Adrenal gland (tissue), 5 donors: ENCODE data around the gene VPS13D.

ENCODE experiments used
- POLR2A ChIP-seq, 2 donors: fragments of 450-650 bp; IDR thresholded peaks; one replicate each; pipeline ENCODE4 v1.6.1; 2017; ENCODE audit warnings: antibody characterized with exemption in 2 of 2, mild to moderate bottlenecking in 2 of 2, moderate library complexity in 1 of 2
- TF ChIP-seq, protein P1 (sequence below), 6 experiments: fragments of 450-650 bp in 4 of 6; fragments of 200-600 bp in 2 of 6; sonication (generic) in 1 of 6; IDR thresholded peaks; 1 replicate in 5 of 6; 2 replicates in 1 of 6; pipeline versions ENCODE4 v1.5.1 to v1.8.0; 2016 to 2021; ENCODE audit warnings: antibody characterized with exemption in 6 of 6, mild to moderate bottlenecking in 2 of 6, moderate library complexity in 1 of 6
- donor health status: DM: no; HTN: no; CAD: no.

- TF ChIP-seq POLR2A (IDR thresholded peaks at IDR 0.05): no peak
- TF ChIP-seq, protein P1, sequence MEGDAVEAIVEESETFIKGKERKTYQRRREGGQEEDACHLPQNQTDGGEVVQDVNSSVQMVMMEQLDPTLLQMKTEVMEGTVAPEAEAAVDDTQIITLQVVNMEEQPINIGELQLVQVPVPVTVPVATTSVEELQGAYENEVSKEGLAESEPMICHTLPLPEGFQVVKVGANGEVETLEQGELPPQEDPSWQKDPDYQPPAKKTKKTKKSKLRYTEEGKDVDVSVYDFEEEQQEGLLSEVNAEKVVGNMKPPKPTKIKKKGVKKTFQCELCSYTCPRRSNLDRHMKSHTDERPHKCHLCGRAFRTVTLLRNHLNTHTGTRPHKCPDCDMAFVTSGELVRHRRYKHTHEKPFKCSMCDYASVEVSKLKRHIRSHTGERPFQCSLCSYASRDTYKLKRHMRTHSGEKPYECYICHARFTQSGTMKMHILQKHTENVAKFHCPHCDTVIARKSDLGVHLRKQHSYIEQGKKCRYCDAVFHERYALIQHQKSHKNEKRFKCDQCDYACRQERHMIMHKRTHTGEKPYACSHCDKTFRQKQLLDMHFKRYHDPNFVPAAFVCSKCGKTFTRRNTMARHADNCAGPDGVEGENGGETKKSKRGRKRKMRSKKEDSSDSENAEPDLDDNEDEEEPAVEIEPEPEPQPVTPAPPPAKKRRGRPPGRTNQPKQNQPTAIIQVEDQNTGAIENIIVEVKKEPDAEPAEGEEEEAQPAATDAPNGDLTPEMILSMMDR (IDR thresholded peaks at IDR 0.05): no peak
These were observed 282.0 kb downstream of the VPS13D start for GRCh38 chr1:12511516-12512468.
